A549 treated with dexamethasone at 1 μM for 4 hours (cell line): Measurements from ENCODE around the gene CCDC85C. TPM values are rescaled to one million over a fixed set of nuclear protein-coding genes. Genes with fewer than 3 reads are reported as not detected.

Experiments
- total RNA-seq: library from RNA; stranded (reverse); fragments of 200-300 nt; extraction: Qiagen RNA extraction; gene quantifications from 5 replicates; pipeline ENCODE4 v1.2.3, GENCODE V29; 2022

CCDC85C gene
- 29.4 to 44.2 TPM (median 40.2 TPM) in 5 replicates for total RNA-seq

GRCh38 chr14:99603471-99604277 lies at the start of gene CCDC85C:
Gene CCDC85C (minus strand): TSS chr14:99604207. CDS start chr14:99603959, 248 bp downstream.

GRCh38 chr14:99644723-99645544 lies 40.9 kb upstream of the CCDC85C start, which contains the start of gene HHIPL1:
Gene HHIPL1 (plus strand): TSS chr14:99645129. CDS start chr14:99645208, 79 bp downstream.

GRCh38 chr14:99480917-99481744 lies 122.9 kb downstream of the CCDC85C start, which contains the start of gene CCNK:
Gene CCNK (plus strand): TSS chr14:99481409. CDS start chr14:99492678, 11,269 bp downstream.

GRCh38 chr14:99479906-99480869 lies 123.8 kb downstream of the CCDC85C start, which contains the start of gene SETD3:
Gene SETD3 (minus strand): TSS chr14:99480859. CDS start chr14:99465805, 15,054 bp downstream.

Other genes starting within 250 kb of the CCDC85C start
- 45.4 to 54.6 TPM (median 50.1 TPM) in 5 replicates for gene SETD3, start 123.3 kb downstream of the CCDC85C start, total RNA-seq
- 55.3 to 62.2 TPM (median 55.8 TPM) in 5 replicates for gene CCNK, start 122.8 kb downstream of the CCDC85C start, total RNA-seq
- gene HHIPL1, start 40.9 kb upstream of the CCDC85C start, total RNA-seq, result 0.09 to 0.34 TPM (median 0.31 TPM) in 5 replicates
- 0.03 to 0.20 TPM (median 0.11 TPM) in 5 replicates for gene CYP46A1, start 80.1 kb upstream of the CCDC85C start, total RNA-seq
- gene EML1, start 189.2 kb upstream of the CCDC85C start, total RNA-seq, result 30.7 to 38.3 TPM (median 35.4 TPM) in 5 replicates